Neutrophil (primary cell): ENCODE measurements around the gene REST.
A peak's percentile ranks its signal among the peaks of the same experiment; 100 is the strongest.

ENCODE experiments used
- H3K27ac ChIP-seq: fragments of 200-600 bp; sonication (generic); 2 replicates; pipeline ENCODE4 v1.5.1; 2016; ENCODE audit warnings: mild to moderate bottlenecking, moderate library complexity
- H3K27me3 ChIP-seq: fragments of 200-600 bp; sonication (generic); 2 replicates; pipeline ENCODE4 v1.6.0; 2016; ENCODE audit warnings: mild to moderate bottlenecking
- H3K36me3 ChIP-seq: fragments of 200-600 bp; sonication (generic); 2 replicates; pipeline ENCODE4 v1.5.1; 2017
- H3K4me1 ChIP-seq, 2 experiments: fragments of 200-600 bp in 1 of 2; sonication (generic) in 1 of 2; 1 replicate in 1 of 2; 2 replicates in 1 of 2; pipeline versions ENCODE4 v1.5.1 to v1.6.1; 2013 to 2016; ENCODE audit warnings: low read depth in 1 of 2, low read length in 1 of 2, mild to moderate bottlenecking in 1 of 2, moderate library complexity in 1 of 2; ENCODE audit not compliant: control insufficient read depth in 1 of 2, insufficient read depth in 1 of 2
- H3K4me3 ChIP-seq, 2 experiments: fragments of 200-600 bp in 1 of 2; sonication (generic) in 1 of 2; 1 replicate in 1 of 2; 2 replicates in 1 of 2; pipeline ENCODE4 v1.5.1; 2013 to 2016; ENCODE audit warnings: low read depth in 1 of 2, low read length in 1 of 2, mild to moderate bottlenecking in 1 of 2, moderate library complexity in 1 of 2
- H3K9me3 ChIP-seq: fragments of 200-600 bp; sonication (generic); 2 replicates; pipeline ENCODE4 v1.5.1; 2016
- CTCF ChIP-seq: fragments of 200-600 bp; sonication (generic); IDR thresholded peaks from 2 replicates; pipeline ENCODE4 v1.5.1; 2016; ENCODE audit warnings: antibody characterized with exemption

Gene REST

GRCh38 chr4:56940403-56940802 is 32.7 kb downstream of the REST start:
- H3K36me3 ChIP-seq: peaks cover 19% of the 10 kb centered on the region
- no peak overlapping the region for H3K4me3 ChIP-seq
- TF ChIP-seq CTCF: no peak
- no peak overlapping the region for H3K27ac ChIP-seq
- H3K4me1 ChIP-seq: no peaks in the 10 kb centered on the region
- no peaks in the 10 kb centered on the region for H3K9me3 ChIP-seq
- no peaks in the 10 kb centered on the region for H3K27me3 ChIP-seq

- no peaks in the 10 kb centered on the region for H3K4me1 ChIP-seq
Observed at GRCh38 chr4:56940971-56941370, 33.3 kb downstream of the REST start.

DNA sequence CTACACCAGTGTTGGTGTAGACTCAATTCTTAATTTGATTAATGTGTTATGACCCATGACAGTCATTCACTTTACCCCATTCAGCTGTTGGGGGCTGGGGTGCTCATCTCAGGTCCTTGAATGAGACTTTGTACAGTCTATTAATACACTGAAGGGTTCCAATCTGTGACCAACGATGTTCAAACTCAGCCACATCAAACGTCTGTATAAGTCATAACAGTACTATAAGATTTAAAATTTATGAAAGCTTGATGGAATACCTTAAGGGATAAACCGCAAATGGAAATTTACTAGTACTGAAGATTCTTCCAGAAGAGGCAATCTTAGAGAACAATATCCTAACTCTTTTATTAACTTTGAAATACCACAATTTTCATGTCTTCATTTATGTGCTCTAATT is 33.7 kb downstream of the REST start:
- Histone ChIP-seq H3K27me3 (no peaks in the 10 kb centered on the region), H3K4me1 (no peaks in the 10 kb centered on the region), H3K36me3 (peaks cover 18% of the 10 kb centered on the region), H3K4me3 (no peak overlapping the region), H3K9me3 (no peaks in the 10 kb centered on the region), H3K27ac (no peak overlapping the region)
- TF ChIP-seq CTCF: no peak

More at GRCh38 chr4:56940971-56941370, 33.3 kb downstream of the REST start:
- H3K27ac ChIP-seq: no peak overlapping the region
- H3K27me3 ChIP-seq: no peaks in the 10 kb centered on the region
- peaks cover 19% of the 10 kb centered on the region for H3K36me3 ChIP-seq
- no peak overlapping the region for H3K4me3 ChIP-seq
- no peaks in the 10 kb centered on the region for H3K9me3 ChIP-seq
- no peak for TF ChIP-seq CTCF

DNA sequence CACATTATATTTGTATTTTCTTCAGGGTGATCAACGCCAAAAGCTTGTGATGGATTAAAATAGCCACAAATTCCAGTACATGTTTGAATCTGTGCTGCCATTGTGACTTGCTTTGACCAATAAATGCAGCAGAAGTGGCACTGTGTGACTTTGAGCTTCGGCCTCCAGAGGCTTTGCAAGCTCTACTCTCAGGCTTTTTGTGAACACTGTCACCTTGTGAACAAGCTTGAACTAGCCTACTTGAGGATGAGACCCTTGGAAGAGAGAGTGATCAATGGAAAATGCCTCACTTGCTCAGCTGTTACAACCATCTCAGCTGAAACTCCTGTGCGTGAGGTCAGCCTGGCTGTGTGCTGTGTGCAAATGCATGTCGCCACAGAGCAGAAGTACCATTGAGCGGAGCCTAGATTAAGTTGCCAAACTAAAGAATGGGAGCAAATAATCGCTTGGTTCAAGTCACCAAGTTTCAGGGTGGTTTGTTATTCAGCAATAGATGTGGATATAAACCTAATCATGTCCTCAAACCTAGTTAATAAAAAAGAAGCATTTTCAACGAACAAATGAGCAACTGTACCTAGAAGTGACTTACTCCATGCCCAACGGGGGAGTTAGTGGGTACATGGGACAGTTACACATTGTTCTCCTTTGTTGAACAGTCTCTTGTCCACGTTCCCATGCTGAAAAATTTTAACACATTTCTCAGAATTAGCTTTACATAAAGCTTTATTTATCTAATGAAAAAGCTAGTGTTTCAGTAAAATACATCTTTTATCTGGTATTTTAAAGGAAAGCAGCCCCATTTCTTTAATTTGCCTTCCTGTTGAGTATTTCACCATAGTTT is 46.2 kb downstream of the REST start:
- Histone ChIP-seq H3K36me3 (no peaks in the 10 kb centered on the region), H3K9me3 (no peaks in the 10 kb centered on the region), H3K27ac (no peak overlapping the region), H3K27me3 (no peaks in the 10 kb centered on the region), H3K4me3 (no peak overlapping the region), H3K4me1 (peaks cover 10 to 12% of the 10 kb centered on the region in 2 experiments)
- no peak for TF ChIP-seq CTCF

- Histone ChIP-seq H3K4me1 (peaks cover 12 to 14% of the 10 kb centered on the region in 2 experiments), H3K9me3 (no peaks in the 10 kb centered on the region), H3K4me3 (peak overlapping the region; percentile 10 to 22), H3K36me3 (peaks cover 14% of the 10 kb centered on the region), H3K27ac (peak overlapping the region; percentile 60), H3K27me3 (no peaks in the 10 kb centered on the region)
- no peak for TF ChIP-seq CTCF
Observed at GRCh38 chr4:56958111-56958517, 50.4 kb downstream of the REST start.
